22Rv1 (cell line): ENCODE data around the gene SND1.

Source experiments
- H3K27ac ChIP-seq: fragments of 450-650 bp; 2 replicates; pipeline ENCODE4 v1.5.1; 2017
- CTCF ChIP-seq: fragments of 450-650 bp; IDR thresholded peaks from 2 replicates; pipeline ENCODE4 v1.5.1; 2017; ENCODE audit warnings: mild to moderate bottlenecking
- ZFX ChIP-seq: fragments of 450-650 bp; IDR thresholded peaks from 2 replicates; pipeline ENCODE4 v1.6.1; 2017; ENCODE audit warnings: antibody characterized with exemption, borderline replicate concordance

SND1 gene

GRCh38 chr7:127932076-127932475 lies 280.1 kb downstream of the SND1 start:
- no peak overlapping the region for H3K27ac ChIP-seq
- TF ChIP-seq ZFX (no peak), CTCF (no peak)

- no peak overlapping the region for H3K27ac ChIP-seq
- TF ChIP-seq CTCF (no peak), ZFX (no peak)
Measured at GRCh38 chr7:127932496-127932895, 280.5 kb downstream of the SND1 start.

DNA sequence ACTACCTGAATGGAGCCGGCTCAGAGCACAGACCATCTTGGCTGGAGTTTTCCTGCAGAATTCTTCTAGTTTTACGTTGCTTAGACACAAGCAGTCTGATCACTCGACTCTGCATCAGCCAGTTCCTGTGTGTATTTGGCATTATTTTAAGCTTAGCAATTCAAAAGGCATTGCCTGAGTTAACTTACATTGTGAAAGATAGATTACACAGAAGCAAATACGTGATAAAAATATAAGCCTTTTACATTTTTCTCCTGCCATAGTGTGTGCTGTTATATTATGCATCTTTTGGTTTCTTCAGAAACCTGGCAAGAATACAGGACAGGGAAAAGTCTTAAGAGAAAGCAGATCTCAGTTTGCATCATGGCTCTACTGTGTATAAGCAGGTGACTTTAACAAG lies 281.2 kb downstream of the SND1 start:
- no peak overlapping the region for H3K27ac ChIP-seq
- TF ChIP-seq CTCF (no peak), ZFX (no peak)

- H3K27ac ChIP-seq, result no peak overlapping the region
- TF ChIP-seq ZFX (no peak), CTCF (no peak)
Measured at GRCh38 chr7:127934711-127935110, 282.7 kb downstream of the SND1 start.

- H3K27ac ChIP-seq, result no peak overlapping the region
- no peak for TF ChIP-seq CTCF
- TF ChIP-seq ZFX, result no peak
Measured at GRCh38 chr7:127935847-127936376, 283.9 kb downstream of the SND1 start.

DNA sequence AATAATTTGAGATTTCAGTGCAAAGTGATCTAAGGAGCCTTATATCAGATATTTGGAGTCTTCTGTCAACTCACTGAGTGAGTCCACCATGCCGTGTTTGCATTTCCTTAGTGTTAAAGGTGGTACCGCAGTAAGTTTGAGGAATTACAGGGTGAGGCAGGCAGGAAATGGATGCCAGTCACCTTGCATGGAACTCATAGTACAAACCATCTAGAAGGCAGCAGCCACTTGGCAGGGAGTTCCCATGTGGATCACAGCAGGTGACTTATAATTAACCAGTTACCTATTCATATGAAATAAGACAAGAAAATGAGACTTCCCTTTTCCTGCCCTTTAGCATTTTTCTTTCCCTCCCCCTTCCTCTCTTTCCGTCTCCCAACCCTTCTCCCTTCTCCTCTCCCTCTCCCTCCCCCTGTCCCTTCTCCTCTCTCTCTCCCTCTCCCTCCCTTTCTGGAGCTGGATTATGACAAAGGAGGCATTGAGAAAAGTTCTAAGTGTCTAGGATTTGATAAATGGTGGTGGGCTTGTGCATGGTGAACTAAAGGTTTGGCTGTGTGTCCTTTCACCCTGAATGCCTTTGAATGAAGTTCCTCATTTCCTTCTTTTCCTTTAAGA lies 285.2 kb downstream of the SND1 start:
- no peak for TF ChIP-seq ZFX
- no peak for TF ChIP-seq CTCF
- no peak overlapping the region for H3K27ac ChIP-seq

DNA sequence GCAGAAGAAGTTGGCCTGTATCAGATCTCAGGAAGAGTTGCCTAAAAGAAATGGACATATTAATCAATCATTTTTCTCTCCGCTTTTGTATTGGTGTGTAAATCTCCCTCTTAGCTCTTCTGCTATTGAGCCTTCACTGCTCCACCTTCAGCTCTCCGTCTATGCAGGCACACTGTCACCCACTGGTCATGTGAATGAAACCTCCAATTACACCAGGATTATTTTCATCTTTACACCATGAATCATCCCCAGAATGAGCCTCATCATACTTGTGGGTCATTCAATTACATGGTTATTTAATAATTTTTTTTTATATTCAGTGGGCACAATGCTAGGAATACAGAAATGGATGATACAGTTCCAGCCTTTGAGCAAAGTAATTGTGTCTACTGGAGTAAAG lies 286.6 kb downstream of the SND1 start:
- TF ChIP-seq ZFX, result no peak
- TF ChIP-seq CTCF, result no peak
- no peak overlapping the region for H3K27ac ChIP-seq
